ENCODE results near the gene RWDD4. TPM values are rescaled to one million over a fixed set of nuclear protein-coding genes. Genes with fewer than 3 reads are reported as not detected.

Gene RWDD4
- total RNA-seq, 4 donors from 2014 or later: 34.6 to 65.2 (median 51.9) TPM

DNA sequence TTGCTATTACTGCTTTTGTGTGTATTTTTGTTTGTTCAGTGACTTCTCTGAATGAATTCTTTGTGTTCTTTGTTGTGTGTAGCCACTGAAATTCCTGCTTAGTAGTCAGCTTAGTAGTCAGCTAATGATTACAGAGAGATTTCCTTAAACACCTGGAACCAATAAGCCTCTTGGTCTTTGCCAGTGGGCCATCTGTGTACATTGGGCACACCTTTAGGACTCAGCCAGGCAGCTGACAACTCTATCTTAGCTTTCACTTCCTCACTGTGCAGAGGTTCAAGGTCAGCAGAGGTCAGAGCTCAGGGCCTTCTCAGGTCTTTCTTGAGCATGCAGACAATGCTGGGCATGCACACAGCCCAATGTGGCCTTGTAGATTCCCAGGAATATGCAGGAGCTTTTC, 59.3 kb downstream of the RWDD4 start:
- Histone ChIP-seq H3K9me3 (no peaks in the 10 kb centered on the region), H3K27ac (no peak overlapping the region), H3K4me1 (peaks cover 0 to 5% of the 10 kb centered on the region in 2 donors), H3K36me3 (no peaks in the 10 kb centered on the region), H3K27me3 (no peaks in the 10 kb centered on the region), H3K4me3 (no peak overlapping the region)
- TF ChIP-seq CTCF (IDR thresholded peaks at IDR 0.05 in 4 of 5, conservative IDR thresholded peaks at IDR 0.05 in 1 of 5) (no peak), POLR2A (IDR thresholded peaks at IDR 0.05) (no peak)
- ATAC-seq (no peak), DNase-seq (no peak)
- in situ Hi-C loops (cut with MboI; ENCODE audit: low sequenced_read_pairs in 4 of 4) (loop anchor here in 3 of 4 donors (5.0 to 10.0 kb wide), 2 partner anchors 105 to 127 kb away; no protein-coding TSS in a partner anchor), intact Hi-C loops (cut with DNase I; ENCODE audit: low total_unique reads) (no loop called here)

DNA sequence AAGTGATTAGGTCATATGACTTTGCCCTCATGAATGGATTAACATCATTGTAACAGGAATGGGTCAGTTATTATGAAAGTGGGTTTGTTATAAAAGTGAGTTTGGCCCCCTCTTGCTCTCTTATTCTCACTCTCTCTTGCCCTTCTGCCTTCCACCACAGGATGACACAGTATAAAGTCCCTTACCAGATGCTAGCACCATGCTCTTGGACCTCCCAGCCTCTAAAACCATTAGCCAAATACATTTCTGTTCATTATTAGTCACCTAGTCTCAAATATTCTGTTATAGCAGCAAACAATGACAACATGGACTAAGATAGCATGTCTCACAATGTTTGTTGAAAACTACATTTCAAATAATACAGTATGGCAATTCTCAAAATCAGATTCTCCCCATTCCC, 59.7 kb downstream of the RWDD4 start:
- Histone ChIP-seq H3K9me3 (no peaks in the 10 kb centered on the region), H3K27ac (no peak overlapping the region), H3K4me1 (peaks cover 0 to 5% of the 10 kb centered on the region in 2 donors), H3K27me3 (no peaks in the 10 kb centered on the region), H3K4me3 (no peak overlapping the region), H3K36me3 (no peaks in the 10 kb centered on the region)
- intact Hi-C loops (cut with DNase I; ENCODE audit: low total_unique reads): no loop called here
- no peak for ATAC-seq
- in situ Hi-C loops (cut with MboI; ENCODE audit: low sequenced_read_pairs in 4 of 4): no loop called here
- no peak for TF ChIP-seq CTCF (IDR thresholded peaks at IDR 0.05 in 4 of 5, conservative IDR thresholded peaks at IDR 0.05 in 1 of 5)
- DNase-seq: no peak

- intact Hi-C loops (cut with DNase I; ENCODE audit: low total_unique reads) (no loop called here), in situ Hi-C loops (cut with MboI; ENCODE audit: low sequenced_read_pairs in 4 of 4) (no loop called here)
- no peak for TF ChIP-seq POLR2A (IDR thresholded peaks at IDR 0.05)
- TF ChIP-seq CTCF (IDR thresholded peaks at IDR 0.05 in 4 of 5, conservative IDR thresholded peaks at IDR 0.05 in 1 of 5): no peak
- Histone ChIP-seq H3K4me1 (no peaks in the 10 kb centered on the region), H3K27me3 (no peaks in the 10 kb centered on the region), H3K27ac (no peak overlapping the region), H3K9me3 (no peaks in the 10 kb centered on the region), H3K4me3 (no peak overlapping the region), H3K36me3 (no peaks in the 10 kb centered on the region)
- DNase-seq (no peak), ATAC-seq (peak in 1 of 2 donors; percentile 66)
Observed at GRCh38 chr4:183596067-183596757, 62.8 kb downstream of the RWDD4 start.

DNA sequence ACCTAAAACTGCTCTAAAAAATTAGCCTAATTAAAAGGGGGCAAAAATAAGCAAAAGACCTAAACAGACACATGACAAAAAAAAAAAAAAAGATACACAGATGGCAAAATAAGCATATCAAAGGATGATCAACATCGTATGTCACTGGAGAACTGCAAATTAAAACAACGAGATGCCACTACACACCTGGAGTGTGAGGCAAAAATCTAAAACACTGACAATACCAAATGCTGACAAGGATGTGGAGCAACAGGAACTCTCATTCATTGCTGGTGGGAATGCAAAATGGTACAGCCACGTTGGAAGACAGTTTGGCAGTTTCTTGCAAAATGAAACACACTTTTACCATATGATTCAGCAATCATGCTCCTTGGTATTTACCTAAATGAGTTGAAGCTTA, 64.2 kb downstream of the RWDD4 start:
- intact Hi-C loops (cut with DNase I; ENCODE audit: low total_unique reads): no loop called here
- Histone ChIP-seq H3K4me1 (peaks cover 0 to under 1% of the 10 kb centered on the region in 2 donors), H3K27me3 (no peaks in the 10 kb centered on the region), H3K4me3 (no peak overlapping the region), H3K9me3 (no peaks in the 10 kb centered on the region), H3K36me3 (no peaks in the 10 kb centered on the region), H3K27ac (no peak overlapping the region)
- TF ChIP-seq POLR2A (IDR thresholded peaks at IDR 0.05) (no peak), CTCF (IDR thresholded peaks at IDR 0.05 in 4 of 5, conservative IDR thresholded peaks at IDR 0.05 in 1 of 5) (no peak)
- DNase-seq (no peak), ATAC-seq (no peak)
- in situ Hi-C loops (cut with MboI; ENCODE audit: low sequenced_read_pairs in 4 of 4): no loop called here

GRCh38 chr4:183591301-183591700, 67.7 kb downstream of the RWDD4 start:
- ATAC-seq: no peak
- Histone ChIP-seq H3K4me1 (peaks cover 22 to 23% of the 10 kb centered on the region in 2 donors), H3K9me3 (no peaks in the 10 kb centered on the region), H3K27me3 (no peaks in the 10 kb centered on the region), H3K27ac (peak overlapping the region in 1 of 4 donors; percentile 87), H3K4me3 (no peak overlapping the region), H3K36me3 (no peaks in the 10 kb centered on the region)
- in situ Hi-C loops (cut with MboI; ENCODE audit: low sequenced_read_pairs in 4 of 4): no loop called here
- no peak for DNase-seq
- intact Hi-C loops (cut with DNase I; ENCODE audit: low total_unique reads): no loop called here
- TF ChIP-seq POLR2A (IDR thresholded peaks at IDR 0.05) (no peak), CTCF (IDR thresholded peaks at IDR 0.05 in 4 of 5, conservative IDR thresholded peaks at IDR 0.05 in 1 of 5) (no peak)

Measured in gastrocnemius medialis (tissue), 4 donors.